GM18508 (cell line): ENCODE results near the gene MYL6.

ENCODE experiments used
- ATAC-seq: cut with Tn5 transposase; IDR thresholded peaks from one replicate; pipeline ENCODE4 v1.9.1; 2021; ENCODE audit warnings: moderate number of reproducible peaks; ENCODE audit not compliant: insufficient read depth, unreplicated experiment

The MYL6 gene

GRCh38 chr12:56128670-56129205, 29.4 kb upstream of the MYL6 start:
- no peak for ATAC-seq

GRCh38 chr12:56129206-56129941, 28.8 kb upstream of the MYL6 start:
- no peak for ATAC-seq

GRCh38 chr12:56129942-56130495, 28.1 kb upstream of the MYL6 start:
- ATAC-seq: no peak

- ATAC-seq: no peak
Observed at GRCh38 chr12:56130876-56131275, 27.3 kb upstream of the MYL6 start.

DNA sequence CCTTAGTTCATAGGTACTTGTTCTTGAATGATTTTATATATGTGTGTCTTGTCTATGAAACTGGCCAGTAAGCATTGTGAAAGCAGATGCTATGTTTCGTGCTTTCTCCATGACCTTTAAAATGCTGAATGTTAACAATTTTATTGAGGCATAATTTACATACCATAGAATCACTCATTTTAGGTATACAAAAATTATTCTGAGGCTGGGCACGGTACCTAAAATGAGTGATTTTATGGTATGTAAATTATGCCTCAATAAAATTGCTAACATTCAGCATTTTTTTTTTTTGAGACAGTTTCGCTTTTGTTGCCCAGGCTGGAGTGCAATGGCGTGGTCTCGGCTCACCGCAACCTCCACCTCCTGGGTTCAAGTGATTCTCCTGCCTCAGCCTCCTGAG, 23.3 kb upstream of the MYL6 start:
- no peak for ATAC-seq

GRCh38 chr12:56137853-56138571, 20.1 kb upstream of the MYL6 start:
- no peak for ATAC-seq

GRCh38 chr12:56141946-56142784, 16.0 kb upstream of the MYL6 start:
- no peak for ATAC-seq

GRCh38 chr12:56143217-56143616, 14.9 kb upstream of the MYL6 start:
- ATAC-seq: no peak

GRCh38 chr12:56143870-56144269, 14.3 kb upstream of the MYL6 start:
- no peak for ATAC-seq

DNA sequence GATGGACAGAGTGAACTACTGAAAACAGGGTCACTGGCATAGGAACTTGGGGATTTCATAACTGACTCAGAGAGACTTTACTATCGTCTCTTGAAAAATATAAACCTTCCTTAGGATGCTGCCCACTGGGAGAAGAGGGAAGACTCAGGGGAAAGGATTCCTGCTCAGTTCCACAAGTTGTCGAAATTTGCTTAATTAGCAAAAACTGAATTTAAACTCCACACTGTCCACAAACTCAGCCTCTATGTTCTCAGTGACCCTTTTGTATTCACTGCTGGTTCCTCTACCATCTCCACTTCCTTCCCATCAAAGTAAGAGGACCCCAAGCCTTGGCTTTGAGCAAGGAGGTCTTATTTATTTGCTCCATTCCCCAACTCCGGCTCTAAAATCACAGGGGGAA, 12.9 kb upstream of the MYL6 start:
- ATAC-seq: no peak

GRCh38 chr12:56146492-56147460, 11.4 kb upstream of the MYL6 start:
- no peak for ATAC-seq

GRCh38 chr12:56150563-56150962, 7.6 kb upstream of the MYL6 start:
- ATAC-seq: no peak

DNA sequence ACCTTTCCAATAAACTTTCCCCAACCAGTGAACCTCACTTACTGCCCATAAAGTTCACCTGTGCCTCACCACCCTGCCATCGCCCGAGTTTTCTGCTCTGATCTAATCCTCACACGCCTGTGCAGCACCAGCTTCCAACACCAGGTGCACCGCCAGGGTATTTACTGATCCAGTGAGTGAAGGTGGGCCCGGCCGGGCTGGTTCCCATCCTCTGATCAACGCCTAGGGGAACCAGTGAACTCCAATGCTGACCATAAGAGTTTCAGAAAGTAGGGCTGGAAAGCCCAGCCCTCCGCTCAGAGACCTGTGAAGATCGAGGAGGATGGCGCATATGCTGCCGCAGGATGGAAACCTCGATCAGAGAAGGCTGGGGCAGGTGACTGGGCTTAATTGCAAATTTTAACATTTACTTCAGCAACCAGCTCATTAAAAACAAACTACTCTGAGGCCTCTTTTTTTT, 6.5 kb upstream of the MYL6 start:
- no peak for ATAC-seq

DNA sequence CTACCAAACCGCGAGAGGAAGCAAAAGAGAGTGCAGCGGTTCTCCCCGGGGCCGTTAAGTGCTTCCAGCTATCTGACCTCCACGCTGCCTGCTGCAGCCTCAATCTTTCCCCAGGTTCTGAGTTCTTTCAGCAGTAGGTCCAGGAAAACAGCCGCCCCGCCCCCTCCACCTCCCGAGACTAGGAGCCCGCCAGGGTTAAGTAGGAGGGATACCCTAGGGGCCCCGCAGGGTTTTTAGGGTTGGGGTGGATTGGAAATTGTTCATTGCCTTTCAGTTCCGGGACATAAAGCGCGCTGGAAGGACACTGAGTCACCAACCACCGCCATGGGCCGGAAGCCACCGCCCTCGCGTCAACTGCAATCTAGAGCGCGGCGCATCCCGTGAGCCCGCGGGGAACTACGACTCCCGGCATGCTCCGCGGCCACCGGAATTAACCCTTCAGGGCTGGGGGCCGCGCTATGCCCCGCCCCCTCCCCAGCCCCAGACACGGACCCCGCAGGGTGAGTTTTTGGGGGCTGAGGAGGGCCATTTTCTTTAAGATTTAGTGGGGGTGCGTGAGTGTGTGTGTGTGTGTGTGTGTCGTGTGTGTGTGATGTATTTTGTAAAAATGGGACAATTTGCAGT, 5.9 kb upstream of the MYL6 start, which contains the start of gene MYL6B:
TSS of gene MYL6B (plus strand) at position 456 of the 624 bp plus-strand sequence. CDS start 1,332 bp downstream, outside the sequence.
- ATAC-seq: peak; percentile 46

GRCh38 chr12:56152756-56153677, 5.1 kb upstream of the MYL6 start:
- ATAC-seq: no peak

DNA sequence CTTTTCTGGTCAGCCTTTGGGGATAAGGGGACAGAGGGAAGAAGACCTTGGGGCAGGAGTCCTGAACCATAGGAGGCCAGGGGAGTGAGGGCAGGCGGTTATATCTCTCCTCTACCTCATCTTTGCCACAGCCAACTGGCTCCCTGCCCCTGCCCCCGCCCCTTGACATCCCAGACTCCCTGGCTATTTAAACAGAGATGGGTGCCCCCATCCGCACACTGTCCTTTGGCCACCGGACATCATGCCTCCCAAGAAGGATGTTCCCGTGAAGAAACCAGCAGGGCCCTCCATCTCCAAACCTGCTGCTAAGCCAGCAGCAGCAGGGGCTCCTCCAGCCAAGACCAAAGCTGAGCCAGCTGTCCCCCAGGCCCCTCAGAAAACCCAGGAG, 4.5 kb upstream of the MYL6 start:
- no peak for ATAC-seq

- no peak for ATAC-seq
Observed at GRCh38 chr12:56154246-56154771, 3.9 kb upstream of the MYL6 start.
